Suppressor macrophage (primary cell): ENCODE data around the gene RCOR2.

Experiments
- DNase-seq, 4 experiments: peaks; one replicate each; pipeline ENCODE4 v3.0.0-alpha.2; 2020 to 2022

The RCOR2 gene

GRCh38 chr11:63907063-63907462 is 9.9 kb downstream of the RCOR2 start:
- DNase-seq, result no peak

GRCh38 chr11:63906585-63906984 is 10.4 kb downstream of the RCOR2 start:
- peak; percentile 33 to 66 (median 42) for DNase-seq

- DNase-seq, result no peak
These were observed 10.9 kb downstream of the RCOR2 start for GRCh38 chr11:63906087-63906486.

- DNase-seq, result no peak
These were observed 11.8 kb downstream of the RCOR2 start for GRCh38 chr11:63905179-63905578.

GRCh38 chr11:63904743-63905142 is 12.2 kb downstream of the RCOR2 start:
- DNase-seq, result no peak

- no peak for DNase-seq
These were observed 13.1 kb downstream of the RCOR2 start for GRCh38 chr11:63903884-63904283.

GRCh38 chr11:63901660-63902059 is 15.3 kb downstream of the RCOR2 start:
- peak in 3 of 4 experiments; percentile 32 to 38 (median 36) for DNase-seq

- DNase-seq, result no peak
These were observed 19.4 kb downstream of the RCOR2 start for GRCh38 chr11:63897459-63898146.

GRCh38 chr11:63896071-63896470 is 20.9 kb downstream of the RCOR2 start:
- no peak for DNase-seq

- no peak for DNase-seq
These were observed 23.6 kb downstream of the RCOR2 start for GRCh38 chr11:63893355-63893754.

- peak; percentile 37 to 66 (median 56) for DNase-seq
These were observed 24.7 kb downstream of the RCOR2 start for GRCh38 chr11:63892228-63892627.

- no peak for DNase-seq
These were observed 26.6 kb downstream of the RCOR2 start for GRCh38 chr11:63890368-63890767.

- DNase-seq, result no peak
These were observed 27.6 kb downstream of the RCOR2 start for GRCh38 chr11:63889344-63889743.

- peak; percentile 80 to 88 (median 88) for DNase-seq
These were observed 28.5 kb downstream of the RCOR2 start for GRCh38 chr11:63888170-63889086.

- peak in 3 of 4 experiments; percentile 47 to 52 (median 49) for DNase-seq
These were observed 29.5 kb downstream of the RCOR2 start for GRCh38 chr11:63887386-63887999.

GRCh38 chr11:63884196-63884932 is 32.6 kb downstream of the RCOR2 start:
- DNase-seq, result peak in 3 of 4 experiments; percentile 12 to 46 (median 21)

GRCh38 chr11:63883791-63884190 is 33.2 kb downstream of the RCOR2 start:
- peak; percentile 25 to 64 (median 46) for DNase-seq

- DNase-seq, result peak; percentile 93 to 98 (median 96)
These were observed 34.3 kb downstream of the RCOR2 start for GRCh38 chr11:63882555-63883242.

GRCh38 chr11:63880403-63880790 is 36.6 kb downstream of the RCOR2 start:
- DNase-seq, result no peak

GRCh38 chr11:63879598-63880402 is 37.2 kb downstream of the RCOR2 start:
- DNase-seq, result peak in 1 of 4 experiments; percentile 30
